Lung (tissue), 12 donors: Measurements from ENCODE around the gene ATF6. TPM values are rescaled to one million over a fixed set of nuclear protein-coding genes. Genes with fewer than 3 reads are reported as not detected.

Experiments used
- ATAC-seq: fragments of 200-7000 bp; cut with Tn5 transposase; one replicate; pipeline ENCODE4 v1.9.1; 2020; ENCODE audit warnings: moderate number of reproducible peaks; ENCODE audit not compliant: insufficient read depth, low FRiP score
- DNase-seq, 3 donors: peaks; one replicate each; pipeline ENCODE4 v3.0.0-alpha.2; 2013 to 2017
- H3K27ac ChIP-seq, 2 donors: one replicate each; pipeline ENCODE4 v1.5.1; 2013; ENCODE audit warnings: mild to moderate bottlenecking in 2 of 2, moderate library complexity in 2 of 2, control low read depth in 1 of 2, inconsistent platforms in 1 of 2, low read depth in 1 of 2, low read length in 1 of 2
- H3K27me3 ChIP-seq, 3 donors: one replicate each; pipeline ENCODE4 v1.5.1; 2013; ENCODE audit warnings: low read length in 2 of 3; ENCODE audit not compliant: control insufficient read depth in 3 of 3, insufficient read depth in 3 of 3
- H3K36me3 ChIP-seq, 4 donors: one replicate each; pipeline ENCODE4 v1.5.1; 2013; ENCODE audit warnings: low read length in 4 of 4, mild to moderate bottlenecking in 1 of 4, moderate library complexity in 1 of 4; ENCODE audit not compliant: control insufficient read depth in 4 of 4, insufficient read depth in 4 of 4
- H3K4me1 ChIP-seq, 5 donors: one replicate each; pipeline ENCODE4 v1.5.1; 2013; ENCODE audit warnings: low read length in 5 of 5, mild to moderate bottlenecking in 2 of 5, moderate library complexity in 1 of 5; ENCODE audit not compliant: control insufficient read depth in 5 of 5, insufficient read depth in 5 of 5
- H3K4me3 ChIP-seq: one replicate; pipeline ENCODE4 v1.5.1; 2013; ENCODE audit warnings: mild to moderate bottlenecking, control low read depth, moderate library complexity
- H3K9ac ChIP-seq, 2 donors: one replicate each; pipeline ENCODE4 v1.5.1; 2013; ENCODE audit warnings: low read length in 2 of 2, control low read depth in 1 of 2; ENCODE audit not compliant: insufficient read depth in 1 of 2
- H3K9me3 ChIP-seq, 4 donors: one replicate each; pipeline ENCODE4 v1.5.1; 2013; ENCODE audit warnings: low read length in 3 of 4, mild to moderate bottlenecking in 1 of 4, moderate library complexity in 1 of 4; ENCODE audit not compliant: control insufficient read depth in 4 of 4, insufficient read depth in 3 of 4
- CTCF ChIP-seq: IDR thresholded peaks from 2 replicates; pipeline ENCODE4 v1.5.1; 2012; ENCODE audit warnings: mild to moderate bottlenecking; ENCODE audit errors: control extremely low read depth, extremely low read depth
- WGBS, 2 donors: extraction: QIAGEN DNeasy Blood & Tissue Kit; methylation state at CpG; one replicate each; pipeline ENCODE4 v1.1.7; 2013; 5-methylcytosine and 5-hydroxymethylcytosine counted together
- polyA plus RNA-seq, 2 donors: library from polyadenylated mRNA; stranded (reverse); fragments of 200-250 nt; gene quantifications; one replicate each; pipeline ENCODE4 v1.2.1, GENCODE V29; 2013
- total RNA-seq, 2 donors: library from RNA; depleted of rRNA in 1 of 2; stranded (reverse); fragments of >200 nt in 1 of 2; gene quantifications; one replicate each; pipeline ENCODE4 v1.2.1, GENCODE V29; 2014 to 2021
- donor health status: control.
- donor health status: control.
- donor health status: Bipolar disorder and iron deficiency.
- donor health status: healthy.
- donor health status: DM: yes; HTN: yes; CAD: no.

The ATF6 gene
- total and polyA plus RNA-seq, 4 donors = 4.3 to 44.8 (median 22.6) TPM

- DNase-seq (no peak), ATAC-seq (no peak)
- Histone ChIP-seq H3K27me3 (no peaks in the 10 kb centered on the region), H3K4me1 (peaks cover 0 to 2% (median 0%) of the 10 kb centered on the region in 5 donors), H3K27ac (no peak overlapping the region), H3K9ac (no peak overlapping the region), H3K36me3 (peaks cover 0 to 2% (median 0%) of the 10 kb centered on the region in 4 donors), H3K4me3 (no peak overlapping the region), H3K9me3 (peaks cover 0 to 12% (median 3%) of the 10 kb centered on the region in 4 donors)
- WGBS, 2 donors = 72 to 84% methylated on average over 4 of the region's 4 CpGs
- TF ChIP-seq CTCF = no peak
Observed at GRCh38 chr1:161986328-161986727, 220.2 kb downstream of the ATF6 start.

GRCh38 chr1:161987303-161987702 lies 221.2 kb downstream of the ATF6 start:
- Histone ChIP-seq H3K27ac (no peak overlapping the region), H3K9ac (no peak overlapping the region), H3K9me3 (peaks cover 0 to 12% (median 5%) of the 10 kb centered on the region in 4 donors), H3K4me3 (no peak overlapping the region), H3K27me3 (no peaks in the 10 kb centered on the region), H3K4me1 (peaks cover 0 to 2% (median 0%) of the 10 kb centered on the region in 5 donors), H3K36me3 (peaks cover 0 to 2% (median 0%) of the 10 kb centered on the region in 4 donors)
- ATAC-seq (no peak), DNase-seq (no peak)
- TF ChIP-seq CTCF = no peak
- 67 to 81% methylated on average over 1 of the region's 1 CpG for WGBS, 2 donors

GRCh38 chr1:161987872-161988271 lies 221.8 kb downstream of the ATF6 start:
- no peak for DNase-seq
- H3K4me1 ChIP-seq = peaks cover 0 to 2% (median 0%) of the 10 kb centered on the region in 5 donors
- no peak overlapping the region for H3K9ac ChIP-seq
- no peak overlapping the region for H3K27ac ChIP-seq
- no peak overlapping the region for H3K4me3 ChIP-seq
- H3K9me3 ChIP-seq = peaks cover 0 to 12% (median 5%) of the 10 kb centered on the region in 4 donors
- TF ChIP-seq CTCF = no peak
- 81 to 93% methylated on average over 5 of the region's 5 CpGs for WGBS, 2 donors
- H3K36me3 ChIP-seq = peaks cover 0 to 2% (median 0%) of the 10 kb centered on the region in 4 donors
- no peaks in the 10 kb centered on the region for H3K27me3 ChIP-seq
- ATAC-seq = no peak

GRCh38 chr1:161988413-161988812 lies 222.3 kb downstream of the ATF6 start:
- H3K4me3 ChIP-seq = no peak overlapping the region
- no peak overlapping the region for H3K27ac ChIP-seq
- TF ChIP-seq CTCF = no peak
- ATAC-seq = no peak
- DNase-seq = no peak
- H3K9ac ChIP-seq = no peak overlapping the region
- no peaks in the 10 kb centered on the region for H3K27me3 ChIP-seq
- peaks cover 0 to 2% (median 0%) of the 10 kb centered on the region in 5 donors for H3K4me1 ChIP-seq
- WGBS, 2 donors = 51 to 62% methylated on average over 5 of the region's 5 CpGs
- peaks cover 0 to 2% (median 0%) of the 10 kb centered on the region in 4 donors for H3K36me3 ChIP-seq
- H3K9me3 ChIP-seq = peaks cover 0 to 12% (median 5%) of the 10 kb centered on the region in 4 donors
